Eye (tissue), 1 donor: ENCODE results near the gene SLC7A5.
A peak's percentile ranks its signal among the peaks of the same experiment; 100 is the strongest.

Source experiments
- DNase-seq: peaks from one replicate; pipeline ENCODE4 v3.0.0-alpha.2; 2015

Gene SLC7A5

DNA sequence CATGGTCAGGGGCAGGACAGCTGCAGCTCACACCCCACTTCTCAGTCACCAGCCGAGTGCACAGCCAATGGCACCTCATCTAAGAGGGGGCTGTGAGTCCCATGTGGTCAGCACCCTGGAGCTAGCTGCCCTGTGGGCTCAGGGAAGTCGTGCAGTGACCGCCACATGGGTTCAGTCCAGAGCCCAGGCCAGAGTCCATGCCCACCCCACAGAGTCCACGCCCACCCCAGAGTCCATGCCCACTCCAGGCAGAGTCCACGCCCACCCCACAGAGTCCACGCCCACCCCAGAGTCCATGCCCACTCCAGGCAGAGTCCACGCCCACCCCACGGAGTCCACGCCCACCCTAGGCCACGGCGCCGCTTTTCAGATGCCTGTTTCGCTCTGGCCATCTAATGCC is 24.1 kb downstream of the SLC7A5 start:
- DNase-seq = no peak

- no peak for DNase-seq
These were observed 24.5 kb downstream of the SLC7A5 start for GRCh38 chr16:87844809-87845208.

GRCh38 chr16:87844120-87844733 is 25.1 kb downstream of the SLC7A5 start:
- DNase-seq = peak; percentile 72

DNA sequence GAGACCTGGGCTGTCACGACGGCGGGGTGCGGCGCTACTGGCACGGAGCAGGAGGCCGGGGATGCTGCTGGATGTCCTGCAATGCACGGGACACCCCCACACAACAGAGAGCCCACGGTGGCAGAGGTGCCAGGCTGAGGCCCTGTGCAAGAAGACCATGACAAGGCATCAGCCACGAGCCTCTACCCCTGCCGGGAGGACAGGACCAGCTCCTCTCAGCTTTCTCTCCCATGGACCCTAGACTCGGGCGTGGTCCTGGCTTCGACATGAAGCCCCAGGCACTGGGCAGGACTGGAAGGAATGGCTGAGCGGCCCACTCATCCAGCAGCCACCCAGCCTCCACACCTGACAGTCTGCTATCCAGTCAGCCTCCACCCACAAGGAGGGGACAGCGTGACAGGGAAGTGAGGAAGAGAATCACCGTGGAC is 25.6 kb downstream of the SLC7A5 start:
- no peak for DNase-seq

- DNase-seq = no peak
These were observed 27.0 kb downstream of the SLC7A5 start for GRCh38 chr16:87842209-87842869.

GRCh38 chr16:87841340-87842208 is 27.7 kb downstream of the SLC7A5 start:
- DNase-seq = no peak

GRCh38 chr16:87840271-87840978 is 28.9 kb downstream of the SLC7A5 start:
- DNase-seq = no peak

DNA sequence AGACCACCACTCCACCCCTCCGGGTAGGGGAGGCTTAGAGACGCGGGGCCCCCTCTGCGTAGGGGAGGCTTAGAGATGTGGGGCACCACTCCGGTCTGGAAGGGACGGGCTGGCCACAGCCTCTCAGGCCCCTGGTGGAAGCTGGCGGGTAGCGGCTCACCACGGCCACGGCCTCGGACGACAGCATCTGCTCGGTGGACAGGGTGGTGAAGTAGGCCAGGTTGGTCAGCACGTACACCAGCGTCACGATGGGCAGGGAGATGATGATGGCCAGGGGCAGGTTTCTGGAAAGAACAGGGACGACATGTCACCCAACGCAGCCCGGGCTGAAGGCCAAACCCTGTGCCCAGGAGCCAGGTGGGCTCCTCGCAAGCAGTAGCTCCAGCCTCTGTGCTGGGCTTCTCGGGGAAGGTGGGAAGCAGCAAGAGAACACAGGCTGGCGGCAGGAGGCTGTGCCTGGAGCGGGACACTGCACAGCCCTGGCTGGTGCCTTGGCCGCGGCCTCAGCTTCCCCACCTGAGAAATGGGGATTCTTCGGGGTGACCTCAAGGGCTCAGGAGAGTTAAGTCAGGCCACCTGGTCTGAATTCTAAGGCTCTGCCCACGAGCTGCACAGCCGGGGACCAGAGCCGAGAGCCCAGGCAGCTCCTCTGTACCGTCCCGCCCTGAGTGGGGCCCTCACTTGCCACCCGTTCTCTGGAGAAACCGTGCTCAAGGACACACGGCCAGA is 29.6 kb downstream of the SLC7A5 start:
- no peak for DNase-seq

- DNase-seq = no peak
These were observed 30.4 kb downstream of the SLC7A5 start for GRCh38 chr16:87838643-87839541.

- DNase-seq = no peak
These were observed 31.5 kb downstream of the SLC7A5 start for GRCh38 chr16:87837627-87838289.

- no peak for DNase-seq
These were observed 32.3 kb downstream of the SLC7A5 start for GRCh38 chr16:87836844-87837581.

DNA sequence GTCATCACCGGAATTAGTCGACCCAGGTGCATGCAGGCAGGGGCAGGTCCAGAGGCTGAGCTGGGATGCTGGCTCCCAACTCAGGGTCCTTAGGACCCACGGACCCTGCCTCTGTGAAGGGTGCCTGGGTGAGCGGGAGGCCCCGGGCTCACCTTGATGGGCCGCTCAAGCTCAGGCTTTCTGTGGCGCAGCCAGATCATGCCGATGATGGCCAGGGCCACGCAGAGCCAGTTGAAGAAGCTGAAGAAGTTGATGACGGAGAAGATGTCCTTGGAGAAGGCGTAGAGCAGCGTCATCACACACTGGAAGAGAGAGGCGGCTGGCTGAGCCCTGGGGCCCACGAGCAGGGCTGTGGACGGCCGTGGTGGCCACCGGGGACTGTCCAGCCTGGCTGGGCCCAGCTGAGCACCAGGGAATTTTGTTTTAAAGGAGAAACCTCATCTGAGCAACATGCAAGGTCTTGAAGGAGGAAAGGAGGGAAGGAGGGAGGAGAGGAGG is 32.9 kb downstream of the SLC7A5 start:
- DNase-seq = no peak

DNA sequence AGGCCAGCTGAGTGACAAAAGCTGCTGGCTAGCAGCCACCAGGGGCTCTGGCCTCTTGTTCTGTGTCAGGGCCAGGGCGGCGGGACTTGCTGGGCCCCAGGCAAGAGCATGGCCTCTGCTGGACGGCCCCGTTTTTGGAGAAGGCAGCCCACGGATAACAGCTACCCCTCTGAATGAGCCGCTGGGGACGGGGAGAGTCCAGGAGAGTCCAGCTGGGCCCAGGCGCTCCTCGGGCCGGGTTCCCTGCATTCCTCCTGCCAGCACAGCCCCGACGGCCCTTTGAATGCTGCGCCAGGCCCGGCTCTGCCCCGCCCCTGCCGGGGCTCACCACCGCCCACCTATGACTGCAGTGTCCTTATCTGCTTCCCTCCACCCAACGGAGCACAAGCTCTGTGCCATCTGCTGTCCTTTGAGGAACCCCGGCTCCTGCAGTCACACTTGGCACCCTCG is 33.4 kb downstream of the SLC7A5 start:
- DNase-seq = no peak

- peak; percentile 83 for DNase-seq
These were observed 34.4 kb downstream of the SLC7A5 start for GRCh38 chr16:87834668-87835473.

DNA sequence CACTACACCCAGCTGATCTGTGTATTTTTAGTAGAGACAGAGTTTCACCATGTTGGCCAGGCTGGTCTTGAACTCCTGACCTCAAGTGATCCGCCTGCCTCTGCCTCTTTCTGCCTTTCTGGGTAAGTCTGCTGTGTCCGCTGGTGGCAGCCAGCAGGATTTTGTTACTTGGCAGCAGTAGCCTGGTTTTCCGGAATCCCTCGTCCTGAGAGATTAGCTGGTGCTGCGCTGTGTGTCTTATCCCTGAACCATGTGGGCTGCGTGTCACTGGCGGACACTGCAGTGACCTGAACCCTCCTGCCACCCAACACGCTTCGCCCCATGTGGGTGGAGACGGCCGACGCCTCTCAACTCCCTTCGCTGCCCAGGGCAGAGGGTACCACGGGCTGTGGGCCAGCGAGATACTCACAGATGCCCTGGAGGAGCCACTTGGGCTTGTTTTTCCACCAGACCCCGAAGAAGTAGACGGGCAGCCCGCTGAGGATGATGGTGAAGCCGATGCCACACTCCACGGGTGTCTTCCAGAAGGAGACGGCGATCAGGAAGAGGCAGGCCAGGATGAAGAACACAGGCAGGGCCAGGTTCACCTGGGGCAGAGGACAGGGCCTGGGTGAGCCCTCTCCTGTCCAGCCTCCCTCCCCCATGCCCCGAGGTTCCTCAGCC is 35.2 kb downstream of the SLC7A5 start:
- no peak for DNase-seq

- no peak for DNase-seq
These were observed 35.8 kb downstream of the SLC7A5 start for GRCh38 chr16:87833548-87833947.

DNA sequence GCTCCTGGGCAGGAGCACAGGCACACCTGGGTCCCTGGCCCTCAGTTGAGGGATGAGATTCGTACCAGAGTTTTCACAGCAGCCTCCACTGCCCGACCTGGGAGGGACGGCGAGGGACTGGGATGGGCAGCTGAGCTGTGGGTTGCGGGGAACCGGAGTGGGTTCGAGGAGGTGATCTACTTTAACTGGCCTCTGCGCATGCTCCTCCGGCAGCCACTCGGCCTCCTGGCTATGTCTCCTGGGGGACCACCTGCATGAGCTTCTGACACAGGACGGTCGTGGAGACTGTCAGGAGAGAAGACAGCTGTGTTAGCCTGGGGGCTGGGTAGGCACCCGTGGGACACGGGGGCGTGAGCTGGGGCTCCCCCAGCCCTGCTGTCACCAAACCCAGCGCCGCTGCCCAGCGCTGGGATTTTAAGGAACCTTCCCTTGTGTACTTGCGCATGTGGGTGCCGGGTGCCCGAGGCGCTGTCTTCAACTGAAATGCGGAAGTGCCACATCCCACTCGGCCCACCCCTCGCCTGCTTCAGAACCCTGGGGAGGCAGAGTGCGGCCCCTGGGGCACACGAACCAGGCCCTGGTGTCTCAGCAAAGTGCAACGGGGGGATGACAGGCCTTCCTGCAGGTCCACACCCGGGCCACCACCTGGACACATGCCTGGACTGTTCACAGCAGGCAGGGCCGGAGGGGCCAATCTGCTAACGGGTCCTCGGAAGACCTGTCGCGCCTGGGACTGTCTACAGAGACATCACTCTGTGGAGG is 36.4 kb downstream of the SLC7A5 start:
- DNase-seq = no peak

DNA sequence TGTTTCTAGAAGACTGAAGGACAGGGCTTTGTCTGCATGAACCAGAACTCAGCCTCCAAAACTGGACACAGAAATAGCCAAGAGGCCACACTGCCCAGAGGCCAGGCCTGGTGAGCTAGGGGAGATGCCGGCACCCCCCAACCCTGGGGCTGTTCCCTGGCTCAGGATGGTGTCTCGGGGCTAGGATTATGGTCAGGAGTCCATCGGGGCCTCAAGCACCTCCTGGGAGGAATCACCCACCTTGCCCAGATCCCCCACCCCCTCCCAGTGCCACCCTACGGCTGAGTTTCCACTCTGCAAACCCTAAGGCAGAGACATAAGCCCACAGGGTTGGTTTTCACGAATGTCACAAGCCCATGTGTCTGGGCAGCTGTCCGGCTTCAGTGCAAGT is 37.2 kb downstream of the SLC7A5 start:
- DNase-seq = no peak
